ENCODE data around the gene ARHGAP11B. TPM values are rescaled to one million over a fixed set of nuclear protein-coding genes. Genes with fewer than 3 reads are reported as not detected.
"Not testable (repeated sequence)": the region's sequence is repeated elsewhere in the genome, so short reads cannot be mapped to it uniquely, and the experiment has no call there.

Gene ARHGAP11B

DNA sequence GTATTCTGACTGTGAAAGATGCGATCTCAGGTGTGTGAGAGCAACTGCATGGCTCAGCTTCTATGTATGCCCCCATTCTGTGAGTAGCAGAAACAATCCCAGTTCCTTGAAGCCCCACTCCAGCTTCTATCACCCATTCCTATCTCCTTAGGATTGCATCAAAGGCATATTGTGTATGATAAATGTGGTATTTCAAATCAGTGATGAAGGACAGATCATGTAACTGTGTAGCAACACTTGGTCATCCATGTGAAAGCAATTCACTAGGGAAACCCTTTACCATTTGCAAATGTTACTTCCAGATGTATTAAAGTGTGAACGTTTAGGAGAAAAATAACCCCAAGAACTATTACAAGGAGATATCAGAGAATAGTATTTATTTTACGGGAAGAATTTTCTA, 55.1 kb downstream of the ARHGAP11B start:
- H3K36me3 ChIP-seq (ENCODE audit: control insufficient read depth in 1 of 2, insufficient read depth in 2 of 2, low read depth in 1 of 2, low read length in 2 of 2); H3K4ac ChIP-seq (ENCODE audit: low read depth in 1 of 2, low read length in 2 of 2); H4K91ac ChIP-seq (ENCODE audit: low read length); H3K4me1 ChIP-seq (ENCODE audit: control insufficient read depth, insufficient read depth, low read depth, low read length); H2BK15ac ChIP-seq (ENCODE audit: low read depth, poor library complexity, severe bottlenecking); H2BK12ac ChIP-seq (ENCODE audit: low read length in 2 of 2); H3K27ac ChIP-seq (ENCODE audit: low read length, poor library complexity, severe bottlenecking); H2BK5ac ChIP-seq (ENCODE audit: low read depth, low read length, poor library complexity, severe bottlenecking); H3K18ac ChIP-seq (ENCODE audit: low read depth in 1 of 2, low read length in 2 of 2); H3K14ac ChIP-seq (ENCODE audit: low read length in 2 of 2); H3K4me3 ChIP-seq (ENCODE audit: insufficient read depth in 1 of 2, low read depth in 1 of 2, low read length in 2 of 2); H3K23ac ChIP-seq (ENCODE audit: low read length in 2 of 2); H3K4me2 ChIP-seq (ENCODE audit: low read length, poor library complexity, severe bottlenecking); H3K27me3 ChIP-seq (ENCODE audit: control insufficient read depth in 1 of 2, insufficient read depth in 1 of 2, low read length in 2 of 2); H2AK5ac ChIP-seq (ENCODE audit: low read length, severe bottlenecking); DNase-seq; H3K9me3 ChIP-seq (ENCODE audit: control insufficient read depth, low read length); H3K9ac ChIP-seq (ENCODE audit: low read length); H3K79me1 ChIP-seq (replicated peaks; ENCODE audit: low read length, poor library complexity, severe bottlenecking); H2BK120ac ChIP-seq (ENCODE audit: low read depth, low read length); H4K8ac ChIP-seq (ENCODE audit: low read length); H2AFZ ChIP-seq (ENCODE audit: low read depth, low read length): not testable (repeated sequence)
- no CpG with 5 or more reads among the region's 3 CpGs for WGBS

DNA sequence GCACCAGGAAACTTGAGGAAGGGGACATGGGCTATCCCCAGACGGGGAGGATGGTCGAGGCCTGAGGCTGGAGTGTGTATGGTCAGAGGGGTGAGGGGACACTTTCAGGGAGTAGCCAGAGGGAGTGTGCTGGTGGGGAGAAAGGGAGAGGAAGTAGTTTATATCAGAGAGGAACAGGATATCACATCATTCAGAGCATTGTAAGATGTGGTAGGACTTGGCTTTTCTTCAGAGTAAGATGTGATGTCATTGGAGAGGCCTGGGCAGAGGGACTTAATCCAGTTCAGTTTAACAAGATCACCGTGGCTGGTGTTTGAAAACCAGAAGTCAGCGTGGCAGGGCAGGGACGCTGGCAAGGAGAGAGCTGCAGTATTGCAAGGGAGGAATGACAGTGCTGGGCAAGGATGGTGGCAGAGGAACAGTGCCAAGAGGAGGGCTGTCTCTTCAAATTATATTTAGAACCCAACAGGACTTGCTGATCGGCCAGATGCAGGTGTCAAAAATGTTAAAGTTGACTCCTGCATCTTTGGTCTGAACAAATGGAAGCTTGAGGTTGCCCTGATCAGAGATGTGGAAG, 59.9 kb downstream of the ARHGAP11B start:
- not testable (repeated sequence) for H3K27me3 ChIP-seq (ENCODE audit: control insufficient read depth in 1 of 2, insufficient read depth in 1 of 2, low read length in 2 of 2); H3K23ac ChIP-seq (ENCODE audit: low read length in 2 of 2); H3K9ac ChIP-seq (ENCODE audit: low read length); H4K8ac ChIP-seq (ENCODE audit: low read length); H2BK15ac ChIP-seq (ENCODE audit: low read depth, poor library complexity, severe bottlenecking); H3K4ac ChIP-seq (ENCODE audit: low read depth in 1 of 2, low read length in 2 of 2); H3K4me2 ChIP-seq (ENCODE audit: low read length, poor library complexity, severe bottlenecking); DNase-seq; H2BK12ac ChIP-seq (ENCODE audit: low read length in 2 of 2); H3K79me1 ChIP-seq (replicated peaks; ENCODE audit: low read length, poor library complexity, severe bottlenecking); H4K91ac ChIP-seq (ENCODE audit: low read length); H3K27ac ChIP-seq (ENCODE audit: low read length, poor library complexity, severe bottlenecking); H3K4me1 ChIP-seq (ENCODE audit: control insufficient read depth, insufficient read depth, low read depth, low read length); H3K4me3 ChIP-seq (ENCODE audit: insufficient read depth in 1 of 2, low read depth in 1 of 2, low read length in 2 of 2); H3K18ac ChIP-seq (ENCODE audit: low read depth in 1 of 2, low read length in 2 of 2); H2AK5ac ChIP-seq (ENCODE audit: low read length, severe bottlenecking); H3K9me3 ChIP-seq (ENCODE audit: control insufficient read depth, low read length); H3K36me3 ChIP-seq (ENCODE audit: control insufficient read depth in 1 of 2, insufficient read depth in 2 of 2, low read depth in 1 of 2, low read length in 2 of 2); H2BK5ac ChIP-seq (ENCODE audit: low read depth, low read length, poor library complexity, severe bottlenecking); H3K14ac ChIP-seq (ENCODE audit: low read length in 2 of 2); H2BK120ac ChIP-seq (ENCODE audit: low read depth, low read length); H2AFZ ChIP-seq (ENCODE audit: low read depth, low read length)
- 95% methylated on average over 3 of the region's 6 CpGs for WGBS

DNA sequence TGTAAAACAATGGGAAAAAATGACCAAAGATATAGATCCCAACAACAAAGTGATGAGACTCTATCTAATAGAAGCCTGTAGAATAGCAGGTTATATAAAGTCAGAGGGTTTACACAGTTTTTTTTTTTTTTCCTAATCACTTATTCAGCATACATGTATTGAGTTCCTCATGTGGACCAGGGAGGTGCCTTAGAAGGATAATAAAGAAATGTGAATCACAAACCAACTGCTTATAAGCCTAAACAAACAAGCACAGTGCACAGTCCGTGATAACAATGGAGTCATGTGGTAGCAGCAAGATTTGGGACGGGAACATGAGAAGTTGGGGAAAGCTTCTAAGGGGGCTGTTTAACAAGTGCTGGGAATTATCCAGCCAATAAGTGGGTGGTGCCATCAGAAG, 60.7 kb downstream of the ARHGAP11B start:
- not testable (repeated sequence) for H3K4me3 ChIP-seq (ENCODE audit: insufficient read depth in 1 of 2, low read depth in 1 of 2, low read length in 2 of 2); H2BK15ac ChIP-seq (ENCODE audit: low read depth, poor library complexity, severe bottlenecking); H3K23ac ChIP-seq (ENCODE audit: low read length in 2 of 2); H2AFZ ChIP-seq (ENCODE audit: low read depth, low read length); H3K4ac ChIP-seq (ENCODE audit: low read depth in 1 of 2, low read length in 2 of 2); H2AK5ac ChIP-seq (ENCODE audit: low read length, severe bottlenecking); H4K8ac ChIP-seq (ENCODE audit: low read length); H3K4me1 ChIP-seq (ENCODE audit: control insufficient read depth, insufficient read depth, low read depth, low read length); H4K91ac ChIP-seq (ENCODE audit: low read length); H3K9ac ChIP-seq (ENCODE audit: low read length); H3K27ac ChIP-seq (ENCODE audit: low read length, poor library complexity, severe bottlenecking); H3K18ac ChIP-seq (ENCODE audit: low read depth in 1 of 2, low read length in 2 of 2); H2BK12ac ChIP-seq (ENCODE audit: low read length in 2 of 2); H3K9me3 ChIP-seq (ENCODE audit: control insufficient read depth, low read length); H3K14ac ChIP-seq (ENCODE audit: low read length in 2 of 2); H3K4me2 ChIP-seq (ENCODE audit: low read length, poor library complexity, severe bottlenecking); DNase-seq; H2BK5ac ChIP-seq (ENCODE audit: low read depth, low read length, poor library complexity, severe bottlenecking); H3K36me3 ChIP-seq (ENCODE audit: control insufficient read depth in 1 of 2, insufficient read depth in 2 of 2, low read depth in 1 of 2, low read length in 2 of 2); H3K79me1 ChIP-seq (replicated peaks; ENCODE audit: low read length, poor library complexity, severe bottlenecking); H3K27me3 ChIP-seq (ENCODE audit: control insufficient read depth in 1 of 2, insufficient read depth in 1 of 2, low read length in 2 of 2); H2BK120ac ChIP-seq (ENCODE audit: low read depth, low read length)
- 100% methylated on average over 2 of the region's 2 CpGs for WGBS

Small RNA genes within 50 kb of the gene (small RNA-seq; reads per million reads assigned to genes)
- gene RF00019 (ENCODE audit: low read depth) (not detected), gene RF00096 (ENCODE audit: low read depth) (not detected), gene RN7SL628P (ENCODE audit: low read depth) (not detected)
